Transverse colon (tissue), 4 donors: Measurements from ENCODE around the gene TBR1.

Experiments
- CTCF ChIP-seq, 5 experiments: fragments of 200-600 bp in 3 of 5; fragments of 450-650 bp in 2 of 5; sonication (generic) in 3 of 5; IDR thresholded peaks; 1 replicate in 2 of 5; 2 replicates in 3 of 5; pipeline ENCODE4 v1.5.1; 2016 to 2017; ENCODE audit warnings: antibody characterized with exemption in 5 of 5, inconsistent platforms in 3 of 5, mild to moderate bottlenecking in 2 of 5, moderate library complexity in 1 of 5
- EP300 ChIP-seq: sonication (generic); formaldehyde crosslinking; IDR thresholded peaks from one replicate; pipeline ENCODE4 v1.6.1; 2017; ENCODE audit warnings: antibody characterized with exemption, low read depth
- POLR2A ChIP-seq: fragments of 450-650 bp; IDR thresholded peaks from one replicate; pipeline ENCODE4 v1.6.1; 2016; ENCODE audit warnings: antibody characterized with exemption, mild to moderate bottlenecking, moderate library complexity
- POLR2AphosphoS5 ChIP-seq, 3 donors: sonication (generic); formaldehyde crosslinking; IDR thresholded peaks; one replicate each; pipeline ENCODE4 v1.6.1; 2016; ENCODE audit warnings: antibody characterized with exemption in 3 of 3

DNA sequence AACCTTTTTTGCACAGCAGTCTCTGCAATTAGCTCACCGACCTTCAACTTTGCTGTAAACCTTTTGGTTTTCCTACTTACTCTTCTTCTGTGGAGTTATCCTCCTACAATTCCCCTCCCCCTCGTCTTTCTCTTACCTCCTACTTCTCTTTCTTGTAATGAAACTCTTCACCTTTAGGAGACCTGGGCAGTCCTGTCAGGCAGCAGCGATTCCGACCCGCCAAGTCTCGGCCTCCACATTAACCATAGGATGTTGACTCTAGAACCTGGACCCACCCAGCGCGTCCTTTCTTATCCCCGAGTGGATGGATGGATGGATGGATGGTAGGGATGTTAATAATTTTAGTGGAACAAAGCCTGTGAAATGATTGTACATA lies 8.3 kb downstream of the TBR1 start:
- TF ChIP-seq CTCF (IDR thresholded peaks at IDR 0.05) (no peak), POLR2AphosphoS5 (IDR thresholded peaks at IDR 0.05) (no peak), POLR2A (no peak), EP300 (no peak)
